ENCODE results near the gene SARDH.

SARDH gene

DNA sequence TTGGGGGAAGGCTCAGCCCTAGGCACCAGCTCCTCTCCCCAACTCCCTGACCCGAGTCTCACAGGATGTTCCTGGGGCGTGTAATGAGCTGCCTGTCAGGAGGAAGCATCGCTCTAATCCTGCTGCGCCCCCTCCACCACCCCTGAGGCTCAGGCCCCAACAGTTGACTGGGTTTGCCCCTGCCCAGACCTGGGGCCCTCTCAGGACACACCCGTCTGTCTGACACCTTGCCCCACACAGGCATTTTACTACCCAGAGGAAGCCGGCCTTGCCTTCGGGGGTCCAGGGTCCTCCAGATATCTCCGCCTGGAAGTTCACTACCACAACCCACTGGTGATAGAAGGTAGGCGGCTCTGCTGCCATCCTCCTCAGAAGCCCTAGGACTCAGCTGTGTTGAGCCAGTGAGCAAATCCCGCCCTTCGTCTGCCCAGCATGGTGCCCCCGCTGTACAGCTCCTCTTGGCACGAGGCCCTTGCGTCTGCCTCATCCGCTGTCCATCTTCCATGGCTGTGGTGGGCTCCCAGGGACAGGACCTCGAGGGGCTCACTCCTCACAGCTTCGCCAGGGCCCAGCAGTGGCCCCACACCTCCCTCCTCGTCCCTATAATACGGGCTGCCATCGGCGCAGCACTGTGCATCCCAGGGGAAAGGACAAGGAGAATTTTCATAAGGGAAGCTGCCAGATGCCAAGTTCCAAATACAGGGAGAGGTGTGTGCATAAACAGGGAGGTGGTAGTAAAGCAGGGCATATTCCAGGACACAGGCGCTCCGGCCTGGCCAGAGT is 94.0 kb downstream of the SARDH start:
- in situ Hi-C loops (cut with HindIII; ENCODE audit: low pct_ligation_motif_present, low sequenced_read_pairs), result no loop called here
- Histone ChIP-seq H3K27ac (no peak overlapping the region), H3K27me3 (replicated peaks) (no peaks in the 10 kb centered on the region), H3K4me3 (ENCODE audit: low read depth, low read length) (no peak overlapping the region), H3K36me3 (replicated peaks) (no peaks in the 10 kb centered on the region)
- TF ChIP-seq, protein P1, sequence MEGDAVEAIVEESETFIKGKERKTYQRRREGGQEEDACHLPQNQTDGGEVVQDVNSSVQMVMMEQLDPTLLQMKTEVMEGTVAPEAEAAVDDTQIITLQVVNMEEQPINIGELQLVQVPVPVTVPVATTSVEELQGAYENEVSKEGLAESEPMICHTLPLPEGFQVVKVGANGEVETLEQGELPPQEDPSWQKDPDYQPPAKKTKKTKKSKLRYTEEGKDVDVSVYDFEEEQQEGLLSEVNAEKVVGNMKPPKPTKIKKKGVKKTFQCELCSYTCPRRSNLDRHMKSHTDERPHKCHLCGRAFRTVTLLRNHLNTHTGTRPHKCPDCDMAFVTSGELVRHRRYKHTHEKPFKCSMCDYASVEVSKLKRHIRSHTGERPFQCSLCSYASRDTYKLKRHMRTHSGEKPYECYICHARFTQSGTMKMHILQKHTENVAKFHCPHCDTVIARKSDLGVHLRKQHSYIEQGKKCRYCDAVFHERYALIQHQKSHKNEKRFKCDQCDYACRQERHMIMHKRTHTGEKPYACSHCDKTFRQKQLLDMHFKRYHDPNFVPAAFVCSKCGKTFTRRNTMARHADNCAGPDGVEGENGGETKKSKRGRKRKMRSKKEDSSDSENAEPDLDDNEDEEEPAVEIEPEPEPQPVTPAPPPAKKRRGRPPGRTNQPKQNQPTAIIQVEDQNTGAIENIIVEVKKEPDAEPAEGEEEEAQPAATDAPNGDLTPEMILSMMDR (IDR thresholded peaks at IDR 0.05; ENCODE audit: low read depth, low read length, missing control alignments), result no peak
- DNase-seq, result no peak

DNA sequence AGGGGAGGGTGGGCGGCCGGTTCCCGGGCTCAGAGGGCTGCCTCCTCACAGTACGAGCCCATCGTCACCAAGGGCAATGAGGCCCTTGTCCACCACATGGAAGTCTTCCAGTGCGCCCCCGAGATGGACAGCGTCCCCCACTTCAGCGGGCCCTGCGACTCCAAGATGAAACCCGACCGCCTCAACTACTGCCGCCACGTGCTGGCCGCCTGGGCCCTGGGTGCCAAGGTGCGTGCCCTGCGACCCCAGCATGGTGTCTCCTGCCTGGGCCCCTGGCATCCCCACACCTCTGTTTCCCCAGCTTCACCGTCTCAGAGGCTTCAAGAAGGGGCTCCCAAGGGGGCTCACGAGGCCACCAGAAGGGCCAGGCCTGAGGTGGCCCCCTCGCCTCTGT is 94.8 kb downstream of the SARDH start:
- H3K4me3 ChIP-seq (ENCODE audit: low read depth, low read length), result no peak overlapping the region
- in situ Hi-C loops (cut with HindIII; ENCODE audit: low pct_ligation_motif_present, low sequenced_read_pairs), result no loop called here
- no peaks in the 10 kb centered on the region for H3K36me3 ChIP-seq (replicated peaks)
- H3K27me3 ChIP-seq (replicated peaks), result peaks cover 2% of the 10 kb centered on the region
- TF ChIP-seq, protein P1 (IDR thresholded peaks at IDR 0.05; ENCODE audit: low read depth, low read length, missing control alignments), result no peak
- DNase-seq, result no peak
- no peak overlapping the region for H3K27ac ChIP-seq

DNA sequence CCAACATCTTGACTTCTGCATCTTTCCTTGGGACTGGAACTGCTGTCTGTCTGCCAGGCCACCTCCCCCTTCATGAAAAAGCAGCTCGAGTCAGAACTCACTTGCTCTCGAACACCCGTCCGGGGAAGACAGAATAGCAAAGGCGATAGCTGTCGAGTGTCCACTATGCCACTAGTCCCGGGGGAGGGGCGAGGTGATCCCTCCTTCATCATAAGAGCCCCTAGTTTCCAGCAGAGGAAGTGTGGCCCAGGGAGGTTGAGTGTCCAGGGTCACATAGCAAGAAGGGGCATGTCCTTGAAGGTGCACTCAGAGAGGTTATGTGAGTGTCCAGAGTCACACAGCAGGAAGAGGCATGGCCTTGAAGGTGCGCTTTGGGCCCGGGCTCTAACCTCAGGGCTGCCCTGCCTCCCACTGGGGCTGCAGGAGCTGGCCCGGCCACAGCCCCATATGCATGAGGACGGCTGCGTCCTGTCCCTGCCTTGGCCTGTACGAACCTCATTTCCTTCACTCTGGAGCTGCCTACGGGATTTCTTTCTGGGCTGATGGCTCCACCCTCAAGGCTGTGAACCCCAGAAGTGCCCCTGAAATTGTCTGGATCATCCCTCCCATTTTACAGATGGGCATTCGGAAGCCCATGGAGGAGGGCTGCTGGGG is 95.3 kb downstream of the SARDH start:
- no peaks in the 10 kb centered on the region for H3K36me3 ChIP-seq (replicated peaks)
- DNase-seq, result no peak
- no peak overlapping the region for H3K4me3 ChIP-seq (ENCODE audit: low read depth, low read length)
- TF ChIP-seq, protein P1 (IDR thresholded peaks at IDR 0.05; ENCODE audit: low read depth, low read length, missing control alignments), result no peak
- H3K27ac ChIP-seq, result no peak overlapping the region
- peaks cover 3% of the 10 kb centered on the region for H3K27me3 ChIP-seq (replicated peaks)
- in situ Hi-C loops (cut with HindIII; ENCODE audit: low pct_ligation_motif_present, low sequenced_read_pairs), result no loop called here

DNA sequence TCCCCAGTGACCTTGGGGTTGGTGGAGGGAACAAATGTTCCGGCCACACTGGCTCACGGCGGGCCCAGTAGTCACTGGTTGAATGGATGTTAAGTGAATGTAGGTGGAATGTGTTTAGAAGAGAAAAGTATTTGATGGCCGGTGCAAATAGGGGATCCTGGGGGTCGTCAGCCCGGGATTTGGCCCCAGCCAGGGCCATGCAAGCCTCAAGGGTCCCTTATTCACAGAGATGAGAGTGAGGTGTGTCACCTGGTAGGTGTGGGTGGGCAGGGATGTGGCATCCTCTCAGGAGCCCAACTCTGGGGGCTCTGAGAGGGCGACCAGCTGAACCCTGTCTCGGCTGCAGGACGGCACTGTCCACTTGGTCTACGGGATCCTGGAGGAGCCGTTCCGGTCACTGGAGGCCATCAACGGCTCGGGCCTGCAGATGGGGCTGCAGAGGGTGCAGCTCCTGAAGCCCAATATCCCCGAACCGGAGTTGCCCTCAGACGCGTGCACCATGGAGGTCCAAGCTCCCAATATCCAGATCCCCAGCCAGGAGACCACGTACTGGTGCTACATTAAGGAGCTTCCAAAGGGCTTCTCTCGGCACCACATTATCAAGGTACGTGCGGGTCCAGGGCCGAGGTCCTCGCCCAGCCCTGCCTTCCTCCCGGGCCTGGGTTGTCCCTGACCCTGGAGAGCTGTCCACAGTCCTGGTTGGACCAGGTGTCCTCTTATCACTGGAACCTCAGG is 96.1 kb downstream of the SARDH start:
- DNase-seq, result no peak
- no peaks in the 10 kb centered on the region for H3K36me3 ChIP-seq (replicated peaks)
- H3K27me3 ChIP-seq (replicated peaks), result peaks cover 7% of the 10 kb centered on the region
- H3K4me3 ChIP-seq (ENCODE audit: low read depth, low read length), result no peak overlapping the region
- in situ Hi-C loops (cut with HindIII; ENCODE audit: low pct_ligation_motif_present, low sequenced_read_pairs), result no loop called here
- no peak overlapping the region for H3K27ac ChIP-seq
- TF ChIP-seq, protein P1 (IDR thresholded peaks at IDR 0.05; ENCODE audit: low read depth, low read length, missing control alignments), result no peak

DNA sequence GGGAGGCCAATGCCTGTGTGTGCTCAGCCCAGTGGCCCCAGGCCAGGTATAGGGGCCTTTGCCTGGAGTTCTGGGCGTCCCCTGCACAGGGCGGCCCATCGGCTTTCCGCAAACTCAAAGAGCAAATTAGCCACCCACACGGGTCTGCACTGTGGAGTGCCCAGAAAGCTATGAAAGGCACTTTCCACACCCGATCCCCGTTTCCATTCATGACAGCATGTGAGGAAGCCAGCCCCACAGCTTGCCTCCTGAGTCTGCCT is 96.8 kb downstream of the SARDH start:
- no peak overlapping the region for H3K27ac ChIP-seq
- no peaks in the 10 kb centered on the region for H3K36me3 ChIP-seq (replicated peaks)
- H3K4me3 ChIP-seq (ENCODE audit: low read depth, low read length), result no peak overlapping the region
- peaks cover 7% of the 10 kb centered on the region for H3K27me3 ChIP-seq (replicated peaks)
- TF ChIP-seq, protein P1 (IDR thresholded peaks at IDR 0.05; ENCODE audit: low read depth, low read length, missing control alignments), result no peak
- no peak for DNase-seq
- in situ Hi-C loops (cut with HindIII; ENCODE audit: low pct_ligation_motif_present, low sequenced_read_pairs), result no loop called here
